HFFc6 (cell line): ENCODE measurements around the gene HS6ST3. TPM values are rescaled to one million over a fixed set of nuclear protein-coding genes. Genes with fewer than 3 reads are reported as not detected.

ENCODE experiments used
- DNase-seq: peaks from one replicate; pipeline ENCODE4 v3.0.0-alpha.2; 2018
- H3K27ac Mint-ChIP-seq: 2 replicates; pipeline ENCODE4 v1.8.0; 2020; ENCODE audit warnings: mild to moderate bottlenecking, mixed read lengths
- H3K27me3 Mint-ChIP-seq: 2 replicates; pipeline ENCODE4 v1.8.0; 2021; ENCODE audit warnings: mild to moderate bottlenecking, moderate library complexity, mixed read lengths; ENCODE audit not compliant: insufficient read depth
- H3K36me3 Mint-ChIP-seq: 2 replicates; pipeline ENCODE4 v1.8.0; 2021; ENCODE audit warnings: low read depth, mixed read lengths
- H3K4me1 Mint-ChIP-seq: 2 replicates; pipeline ENCODE4 v1.8.0; 2020; ENCODE audit warnings: low read depth, mixed read lengths
- H3K4me3 Mint-ChIP-seq: 2 replicates; pipeline ENCODE4 v1.8.0; 2020; ENCODE audit warnings: mild to moderate bottlenecking, moderate library complexity, mixed read lengths
- H3K9me3 Mint-ChIP-seq: 2 replicates; pipeline ENCODE4 v1.8.0; 2020; ENCODE audit warnings: mild to moderate bottlenecking, mixed read lengths
- CTCF ChIP-seq: fragments of 200-600 bp; sonication (generic); IDR thresholded peaks from 2 replicates; pipeline ENCODE4 v1.5.0; 2021; ENCODE audit warnings: antibody characterized with exemption, mild to moderate bottlenecking
- total RNA-seq, 6 experiments: library from RNA; stranded (reverse); fragmentation: NEBNext Ultra II Directional; extraction: Animal tissue kit (Norgen Biotek cat#: 25700); gene quantifications; 2 replicates in 1 of 6; 3 replicates in 5 of 6; pipeline ENCODE4 v1.2.3, GENCODE V29; 2021

Gene HS6ST3
- total RNA-seq, 6 experiments from 2014 or later = not detected

GRCh38 chr13:96848286-96848685 is 758.4 kb downstream of the HS6ST3 start:
- no peak for TF ChIP-seq CTCF
- Mint-ChIP-seq H3K4me3 (no peak overlapping the region), H3K4me1 (no peaks in the 10 kb centered on the region), H3K27ac (no peak overlapping the region), H3K36me3 (no peaks in the 10 kb centered on the region), H3K27me3 (no peaks in the 10 kb centered on the region), H3K9me3 (peaks cover 50% of the 10 kb centered on the region)
- DNase-seq = no peak

- Mint-ChIP-seq H3K4me1 (no peaks in the 10 kb centered on the region), H3K36me3 (no peaks in the 10 kb centered on the region; the same call in 1 of the 2 replicates), H3K4me3 (no peak overlapping the region), H3K9me3 (peaks cover 58% of the 10 kb centered on the region), H3K27ac (no peak overlapping the region), H3K27me3 (no peaks in the 10 kb centered on the region; the same call in 1 of the 2 replicates)
- no peak for TF ChIP-seq CTCF
- no peak for DNase-seq
Observed at GRCh38 chr13:96849091-96849490, 759.2 kb downstream of the HS6ST3 start.

- Mint-ChIP-seq H3K27me3 (no peaks in the 10 kb centered on the region; the same call in 1 of the 2 replicates), H3K4me3 (no peak overlapping the region), H3K4me1 (no peaks in the 10 kb centered on the region), H3K36me3 (no peaks in the 10 kb centered on the region; the same call in 1 of the 2 replicates), H3K9me3 (peaks cover 61% of the 10 kb centered on the region), H3K27ac (no peak overlapping the region)
- no peak for DNase-seq
- TF ChIP-seq CTCF = no peak
Observed at GRCh38 chr13:96850538-96851145, 760.7 kb downstream of the HS6ST3 start.

GRCh38 chr13:96851856-96852445 is 762.0 kb downstream of the HS6ST3 start:
- no peaks in the 10 kb centered on the region for H3K4me1 Mint-ChIP-seq
- no peak for DNase-seq
- no peak overlapping the region for H3K27ac Mint-ChIP-seq
- TF ChIP-seq CTCF = no peak
- H3K4me3 Mint-ChIP-seq = no peak overlapping the region
- no peaks in the 10 kb centered on the region; the same call in 1 of the 2 replicates for H3K36me3 Mint-ChIP-seq
- no peaks in the 10 kb centered on the region; the same call in 1 of the 2 replicates for H3K27me3 Mint-ChIP-seq
- peaks cover 58% of the 10 kb centered on the region for H3K9me3 Mint-ChIP-seq

GRCh38 chr13:96858133-96858826 is 768.4 kb downstream of the HS6ST3 start:
- Mint-ChIP-seq H3K9me3 (peaks cover 24% of the 10 kb centered on the region), H3K27me3 (no peaks in the 10 kb centered on the region; the same call in 1 of the 2 replicates), H3K4me1 (no peaks in the 10 kb centered on the region), H3K27ac (no peak overlapping the region), H3K36me3 (no peaks in the 10 kb centered on the region; the same call in 1 of the 2 replicates), H3K4me3 (no peak overlapping the region)
- DNase-seq = no peak
- no peak for TF ChIP-seq CTCF
